Measurements from ENCODE around the gene COX5A.

The COX5A gene

GRCh38 chr15:74937590-74938371 is at the start of gene COX5A:
COX5A (minus strand) TSS chr15:74938073; CDS start chr15:74938014, 59 bp downstream.
- peak; percentile 95 for DNase-seq

GRCh38 chr15:74983725-74984231 is 45.9 kb upstream of the COX5A start:
- no peak for DNase-seq

DNA sequence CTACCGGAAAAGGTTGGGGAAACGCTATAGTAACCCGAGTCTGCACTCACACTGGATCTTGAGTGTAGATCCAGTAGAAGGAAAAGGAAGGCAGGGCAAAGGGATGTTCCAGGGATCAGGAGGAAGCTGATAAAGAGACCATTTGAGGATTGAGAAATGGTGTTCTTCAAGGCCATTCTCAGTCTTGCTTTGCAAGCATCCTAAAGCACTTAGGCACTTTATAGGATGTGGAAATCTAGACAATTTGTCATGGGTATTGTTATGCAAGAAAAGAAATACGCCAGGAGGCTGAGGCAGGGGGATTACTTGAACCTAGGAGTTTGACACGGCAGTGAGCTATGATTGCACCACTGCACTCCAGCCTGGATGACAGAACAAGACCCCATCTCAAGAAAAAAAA is 44.3 kb upstream of the COX5A start:
- DNase-seq: no peak

GRCh38 chr15:74978503-74978902 is 40.6 kb upstream of the COX5A start:
- no peak for DNase-seq

DNA sequence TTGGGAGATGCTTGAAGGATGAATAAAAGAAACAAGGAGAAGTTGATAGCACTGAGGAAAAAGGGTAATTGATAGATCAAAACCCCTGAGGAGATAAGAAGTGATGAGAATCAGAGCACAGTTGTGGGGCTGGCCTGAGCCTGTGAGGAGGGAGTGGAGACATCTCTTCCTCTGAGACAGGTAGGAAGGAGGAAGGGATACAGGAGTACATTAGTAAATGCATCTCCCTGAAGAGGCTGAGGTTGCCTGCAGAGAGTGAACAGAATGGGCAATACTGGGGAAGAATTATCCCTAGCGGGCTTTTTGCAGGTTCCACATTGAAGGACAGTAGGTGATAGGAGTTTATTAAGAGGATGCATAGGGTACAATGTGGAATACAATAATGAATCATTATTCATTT is 40.2 kb upstream of the COX5A start:
- no peak for DNase-seq

DNA sequence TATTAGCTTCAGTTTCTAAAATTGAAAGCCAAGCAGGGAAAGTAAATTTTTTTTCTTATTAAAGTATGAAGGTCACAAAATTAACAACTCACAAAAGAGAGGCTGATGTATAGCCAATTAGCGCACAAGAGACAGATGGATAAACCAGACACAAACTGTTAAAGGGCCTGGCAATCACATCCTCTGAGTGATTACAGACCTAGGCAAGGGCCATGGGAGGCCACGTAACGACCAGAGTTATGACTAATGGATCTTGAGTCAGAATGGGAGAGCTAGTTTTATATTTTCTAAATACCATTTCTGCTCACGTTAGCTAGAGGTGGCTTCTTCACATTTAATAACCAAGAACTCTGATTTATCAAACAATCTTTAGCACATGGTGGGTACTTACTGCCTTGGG is 39.7 kb upstream of the COX5A start:
- no peak for DNase-seq

DNA sequence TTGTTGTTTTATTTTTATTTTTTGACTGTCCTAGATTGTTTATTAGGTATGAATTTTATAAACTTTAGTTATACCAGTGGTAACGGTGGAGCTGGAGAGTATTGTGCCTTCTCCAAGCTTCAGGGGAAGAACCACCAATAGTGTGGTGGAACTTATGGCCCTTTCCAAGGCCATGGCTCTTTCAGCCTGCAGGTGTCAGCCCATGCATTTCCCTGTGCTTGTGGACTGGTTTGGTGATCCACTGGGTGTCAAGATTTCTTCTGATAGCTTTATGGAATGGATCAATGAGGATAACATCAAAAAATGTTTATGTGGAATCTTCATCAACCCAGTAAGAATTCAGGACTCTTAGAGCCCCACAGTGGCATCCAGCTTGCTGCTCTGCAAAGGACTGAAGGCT is 38.3 kb upstream of the COX5A start:
- no peak for DNase-seq

DNA sequence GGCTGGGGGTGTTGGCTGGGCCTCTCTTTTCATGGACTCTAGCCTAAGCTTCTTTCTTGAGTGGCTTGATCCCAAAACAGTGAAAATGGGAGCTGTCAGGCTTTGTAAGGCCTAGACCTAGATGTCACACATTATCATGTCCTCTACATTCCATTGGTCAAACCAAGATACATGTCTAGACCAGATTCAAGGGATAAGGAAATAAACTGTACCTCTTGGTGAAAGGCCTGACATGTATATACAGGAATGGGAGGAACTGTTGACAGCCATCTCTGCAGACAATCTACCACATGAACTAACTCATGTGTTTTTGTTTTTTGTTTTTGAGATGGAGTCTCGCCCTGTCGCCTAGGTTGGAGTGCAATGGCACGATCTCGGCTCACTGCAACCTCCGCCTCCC is 29.8 kb upstream of the COX5A start:
- no peak for DNase-seq

DNA sequence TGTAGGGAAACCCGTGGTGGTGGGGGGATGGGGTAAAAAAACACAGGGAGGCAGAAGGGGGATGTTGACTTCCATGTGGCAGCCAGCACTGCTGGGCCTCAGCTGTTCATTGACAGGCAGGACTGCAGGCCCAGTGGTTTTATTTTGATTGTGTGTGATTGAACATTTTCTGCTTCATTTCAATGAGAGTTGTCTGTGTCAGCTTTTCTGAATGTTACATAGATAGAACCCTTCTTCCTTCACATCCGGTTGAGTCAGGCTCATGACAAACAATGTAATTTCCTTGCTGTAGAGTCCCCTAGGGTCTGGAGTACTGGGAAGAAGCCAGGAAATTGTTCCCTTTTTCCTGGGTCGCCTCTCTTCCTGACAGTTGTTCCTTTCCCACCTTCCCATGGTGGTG is 26.9 kb upstream of the COX5A start:
- peak; percentile 21 for DNase-seq

DNA sequence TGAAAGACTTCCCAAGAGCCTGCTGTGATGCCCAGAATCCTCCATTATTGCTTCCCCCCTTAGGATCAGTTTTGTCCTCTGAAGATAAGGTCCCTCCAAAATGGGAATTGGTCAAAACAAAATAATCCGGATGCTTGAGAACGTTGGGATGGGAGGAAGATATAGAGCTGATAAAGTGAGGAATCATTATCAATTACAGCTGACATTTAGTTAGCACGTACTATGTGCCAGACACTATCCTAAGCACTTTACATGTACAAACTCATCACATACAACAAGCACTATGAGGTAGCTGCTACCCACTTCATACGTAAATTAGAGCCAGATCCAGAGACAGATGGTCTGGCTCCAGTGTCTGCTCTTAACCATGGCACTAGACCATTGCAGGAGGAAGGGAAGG is 25.3 kb upstream of the COX5A start:
- no peak for DNase-seq

DNA sequence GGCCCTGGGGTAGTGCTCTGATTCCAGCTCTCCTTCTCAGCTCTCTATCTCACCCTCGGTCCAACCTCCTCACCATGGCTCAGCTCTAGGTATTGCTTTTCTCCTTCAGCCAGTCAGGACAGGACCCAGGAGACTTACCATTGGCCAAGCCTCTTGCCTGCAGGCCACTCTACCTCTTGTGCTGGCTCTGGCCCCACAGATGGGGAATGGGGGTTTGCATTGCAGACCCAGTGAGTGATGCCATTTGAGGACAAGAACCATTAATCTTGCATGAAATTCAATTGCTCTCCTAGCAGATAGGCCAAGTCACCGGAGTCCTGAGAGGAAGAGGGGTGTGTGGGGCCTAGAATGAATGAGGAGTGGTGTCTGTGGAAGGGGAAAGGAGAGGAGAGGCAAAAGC is 24.8 kb upstream of the COX5A start:
- no peak for DNase-seq

- no peak for DNase-seq
These were observed 24.3 kb upstream of the COX5A start for GRCh38 chr15:74962219-74962618.

DNA sequence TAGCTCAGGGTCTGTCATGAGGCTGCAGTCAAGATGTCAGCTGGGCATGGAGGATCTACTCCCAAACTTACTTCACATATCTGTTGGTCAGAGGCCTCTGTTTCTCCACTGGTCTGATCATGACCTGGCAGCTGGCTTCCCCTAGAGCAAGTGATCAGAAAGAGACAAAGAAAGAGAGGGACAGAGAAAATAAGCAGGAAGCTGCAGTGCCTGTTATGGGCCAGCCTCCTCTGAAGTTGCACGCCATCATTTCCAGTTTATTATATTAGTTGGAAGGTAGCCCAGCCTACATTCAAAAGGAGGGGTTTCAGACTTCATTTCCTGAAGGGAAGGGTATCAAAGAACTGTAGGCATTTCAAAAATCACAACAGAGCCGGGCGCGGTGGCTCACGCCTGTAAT is 23.7 kb upstream of the COX5A start:
- DNase-seq: no peak

- no peak for DNase-seq
These were observed 23.2 kb upstream of the COX5A start for GRCh38 chr15:74960995-74961588.

GRCh38 chr15:74960286-74960685 is 22.4 kb upstream of the COX5A start:
- DNase-seq: no peak

DNA sequence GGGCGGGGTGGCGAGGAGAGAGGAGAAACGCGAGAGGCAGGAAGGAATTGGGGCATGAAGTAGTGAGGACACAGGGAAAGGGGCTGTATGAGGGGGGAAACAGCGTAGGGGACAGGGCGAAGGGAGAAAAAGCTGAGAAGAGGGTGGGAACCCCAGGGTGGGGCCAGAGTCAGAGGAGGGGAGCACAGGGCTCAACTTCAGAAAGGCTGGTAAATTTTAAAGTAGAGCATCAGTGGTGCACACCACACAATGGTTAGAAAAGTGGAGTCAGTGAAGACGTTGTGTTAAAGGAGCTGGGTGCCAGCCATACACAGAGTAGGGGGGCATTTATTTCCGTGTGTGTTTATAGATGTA is 21.7 kb upstream of the COX5A start:
- peak; percentile 51 for DNase-seq

DNA sequence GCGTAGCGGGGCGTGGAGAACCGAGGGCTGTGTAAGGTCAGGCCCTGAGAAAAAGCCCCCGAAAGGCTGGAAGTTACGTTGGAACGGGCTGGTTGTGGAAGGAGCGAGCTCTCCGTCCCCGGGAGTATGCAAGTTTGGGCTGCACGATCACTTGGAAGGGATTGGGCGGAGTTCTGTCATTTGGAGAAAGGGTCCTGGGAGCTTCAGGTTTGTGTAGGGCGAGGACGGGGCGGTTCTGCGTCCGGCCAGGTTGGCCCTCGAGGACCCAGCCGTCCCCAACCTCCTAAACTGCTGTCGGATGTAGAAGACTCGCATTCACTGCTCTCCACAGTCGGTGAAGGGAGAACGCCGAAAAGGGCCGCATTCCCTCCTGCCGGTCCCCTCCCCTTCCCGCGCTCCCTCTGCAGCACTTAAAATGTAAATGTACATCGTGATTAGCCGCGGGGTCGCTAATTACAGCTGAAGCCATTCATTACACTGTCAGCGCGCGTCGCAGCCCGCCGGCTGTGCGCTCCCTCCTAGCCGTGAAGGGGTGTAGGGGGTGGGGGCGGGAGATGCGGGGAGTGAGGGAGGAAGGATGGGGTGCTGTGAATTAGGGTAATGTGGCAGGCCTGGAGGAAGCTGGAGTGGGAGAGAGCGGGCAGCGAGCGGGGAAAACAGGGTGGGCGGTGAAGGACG is 21.2 kb upstream of the COX5A start:
- peak; percentile 64 for DNase-seq

DNA sequence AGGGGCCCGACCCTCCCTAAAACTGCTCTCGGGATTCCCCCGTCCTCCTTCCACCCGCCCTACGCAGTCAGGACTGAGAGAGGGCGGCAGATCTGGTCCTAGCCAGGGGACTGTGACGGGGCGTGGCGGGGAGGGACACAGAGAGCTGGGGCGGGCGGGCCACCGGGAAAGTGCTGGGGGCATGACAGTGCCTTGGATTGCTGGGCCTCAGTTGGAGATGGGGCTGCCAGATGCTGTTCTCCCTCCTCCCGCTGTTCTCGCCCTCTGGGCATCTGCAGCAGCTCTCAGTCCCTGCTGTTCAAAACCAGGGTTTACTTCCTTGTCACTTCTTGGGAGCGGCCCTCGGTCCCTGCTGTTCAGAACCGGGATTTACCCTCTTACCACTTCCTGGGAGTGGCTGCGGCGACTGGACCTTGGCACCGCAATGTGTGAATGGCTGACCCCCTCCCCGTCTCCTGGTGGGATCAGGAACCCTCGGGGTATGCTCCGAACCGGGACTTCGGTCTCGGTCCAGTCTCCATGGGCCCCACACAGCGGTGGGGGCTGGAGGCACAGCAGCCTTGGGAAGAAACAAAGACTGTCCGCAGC is 20.5 kb upstream of the COX5A start:
- DNase-seq: peak; percentile 56

- DNase-seq: peak; percentile 69
These were observed 19.7 kb upstream of the COX5A start for GRCh38 chr15:74957476-74958035.

DNA sequence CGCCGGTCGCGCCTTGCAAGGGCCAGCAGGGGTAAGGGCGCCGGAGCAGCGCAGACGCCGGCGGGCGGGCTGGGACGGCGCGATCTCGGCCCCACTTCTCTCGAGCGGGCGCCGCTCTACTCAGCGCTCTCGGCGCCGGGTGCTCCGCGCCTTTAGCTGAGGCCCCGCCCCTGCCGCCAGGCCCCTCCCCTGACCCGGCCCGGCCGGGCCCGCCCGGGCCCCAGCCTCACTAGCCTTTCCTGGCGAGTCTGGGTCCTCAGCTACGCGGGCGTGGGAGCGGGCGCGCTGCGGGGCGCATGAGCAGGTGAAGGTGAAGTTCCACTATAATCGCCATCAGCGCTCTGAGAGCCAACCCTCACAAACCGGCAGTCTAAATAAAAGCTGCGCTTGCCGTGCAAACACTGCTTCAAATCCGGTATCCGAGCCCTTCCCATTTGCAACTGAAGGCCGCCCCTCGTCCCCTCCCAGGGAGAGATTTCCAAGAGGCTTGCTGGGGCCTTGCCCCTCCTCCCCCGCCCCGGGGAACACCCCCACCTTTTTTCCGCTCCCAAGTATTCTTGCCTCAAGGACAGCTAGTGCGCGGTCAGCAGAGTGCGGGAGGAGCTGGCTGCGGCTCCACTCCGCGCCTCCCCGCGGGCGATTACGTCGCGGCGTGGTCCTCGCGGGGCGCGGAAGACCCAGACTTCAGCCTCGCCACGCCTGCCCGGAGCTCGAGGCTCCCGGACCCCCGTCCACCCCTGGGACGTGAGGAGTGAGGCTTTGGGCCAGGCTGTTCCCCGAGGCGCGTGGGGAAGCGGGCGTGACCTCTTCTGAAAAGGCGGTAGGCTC is 19.0 kb upstream of the COX5A start, which contains the start of gene RPP25:
Gene RPP25, minus strand, starts transcription at position 125 of the 828 bp plus-strand sequence. CDS start 189 bp downstream, outside the sequence.
- peak; percentile 80 for DNase-seq

DNA sequence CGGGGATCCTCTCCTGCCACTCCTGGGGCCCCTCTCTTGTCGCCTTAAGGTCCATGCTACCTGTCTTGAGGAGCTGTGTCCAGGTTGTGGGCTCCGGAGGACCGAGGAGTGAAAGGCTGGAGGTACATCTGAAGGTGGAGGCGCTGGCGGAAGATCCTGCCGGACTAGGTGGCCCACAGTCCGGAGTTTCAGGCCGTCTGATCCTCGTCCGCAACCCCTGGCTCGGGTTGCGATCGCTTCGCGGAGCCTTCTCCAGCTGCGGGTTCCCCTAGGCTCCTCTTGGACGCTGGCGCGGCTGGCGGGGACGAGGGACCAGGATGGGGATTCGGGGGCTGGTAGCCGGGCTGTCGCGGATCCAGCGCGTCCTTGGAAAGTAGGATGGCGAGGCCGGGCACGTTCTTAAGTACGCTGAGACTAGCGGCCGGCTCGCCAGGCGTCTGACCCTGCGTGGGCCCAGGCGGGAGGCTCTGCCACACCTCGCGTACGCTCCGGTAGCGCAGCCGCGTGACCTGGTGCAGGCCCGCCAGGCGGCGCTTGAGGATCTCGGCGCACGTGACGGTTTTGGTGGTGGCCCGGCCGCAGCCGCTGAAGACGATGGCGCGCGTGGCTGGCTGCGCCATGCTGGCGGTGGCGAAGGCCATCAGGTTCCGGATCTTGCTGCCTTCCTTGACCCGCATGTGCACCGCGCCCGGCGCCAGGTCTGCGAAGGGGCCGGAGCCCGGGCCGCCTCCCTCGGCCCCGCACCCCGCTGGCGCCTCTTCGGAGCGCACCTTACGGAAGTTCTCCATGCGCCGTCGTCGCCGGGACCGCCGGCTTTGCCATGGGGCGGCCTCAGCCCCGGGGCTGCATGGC is 18.1 kb upstream of the COX5A start:
- DNase-seq: peak; percentile 90

Data from retina (tissue), 1 donor.